Measurements from ENCODE around the gene EPN2.
"Not testable (repeated sequence)": the region's sequence is repeated elsewhere in the genome, so short reads cannot be mapped to it uniquely, and the experiment has no call there.

Gene EPN2

GRCh38 chr17:19237139-19237388 is at the start of gene EPN2:
Gene EPN2 (plus strand): TSS chr17:19237366. CDS start chr17:19283120, 45,754 bp downstream.
- DNase-seq, result peak; percentile 59

DNA sequence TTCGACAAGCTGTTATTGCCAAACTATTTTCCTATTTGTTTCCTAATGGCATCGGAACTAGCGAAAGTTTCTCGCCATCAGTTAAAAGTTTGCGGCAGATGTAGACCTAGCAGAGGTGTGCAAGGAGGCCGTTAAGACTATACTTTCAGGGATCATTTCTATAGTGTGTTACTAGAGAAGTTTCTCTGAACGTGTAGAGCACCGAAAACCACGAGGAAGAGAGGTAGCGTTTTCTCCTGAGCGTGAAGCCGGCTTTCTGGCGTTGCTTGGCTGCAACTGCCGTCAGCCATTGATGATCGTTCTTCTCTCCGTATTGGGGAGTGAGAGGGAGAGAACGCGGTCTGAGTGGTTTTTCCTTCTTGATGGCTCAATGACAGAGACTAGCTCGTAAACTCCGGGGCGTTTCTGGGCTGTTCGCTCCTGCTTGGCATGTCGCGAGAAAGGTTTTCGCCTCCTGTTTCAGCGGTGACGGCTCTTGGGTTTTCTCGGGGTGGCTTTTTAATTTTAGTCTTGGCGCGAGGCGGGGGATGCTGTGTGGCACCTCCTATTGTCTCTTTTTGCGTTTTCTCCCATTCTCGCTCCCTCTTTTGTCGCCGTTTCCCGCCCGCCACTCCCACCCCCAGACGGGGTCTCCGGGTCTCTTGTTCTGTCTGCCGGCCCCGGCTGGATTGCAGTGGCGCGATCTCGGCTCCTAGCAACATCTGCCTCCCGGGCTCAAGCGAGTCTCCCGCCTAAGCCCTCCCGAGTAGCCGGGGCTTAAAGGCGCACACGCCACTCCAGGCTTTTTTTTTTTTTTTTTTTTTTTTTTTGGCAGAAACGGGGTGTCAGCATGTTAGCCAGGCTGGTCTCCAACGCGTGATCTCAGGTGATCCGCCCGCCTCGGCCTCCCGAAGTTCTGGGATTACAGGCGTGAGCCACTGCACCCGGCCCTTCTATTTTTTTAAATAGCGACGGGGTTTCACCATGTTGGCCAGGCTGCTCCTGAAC is 49.0 kb upstream of the EPN2 start:
- not testable (repeated sequence) for DNase-seq

DNA sequence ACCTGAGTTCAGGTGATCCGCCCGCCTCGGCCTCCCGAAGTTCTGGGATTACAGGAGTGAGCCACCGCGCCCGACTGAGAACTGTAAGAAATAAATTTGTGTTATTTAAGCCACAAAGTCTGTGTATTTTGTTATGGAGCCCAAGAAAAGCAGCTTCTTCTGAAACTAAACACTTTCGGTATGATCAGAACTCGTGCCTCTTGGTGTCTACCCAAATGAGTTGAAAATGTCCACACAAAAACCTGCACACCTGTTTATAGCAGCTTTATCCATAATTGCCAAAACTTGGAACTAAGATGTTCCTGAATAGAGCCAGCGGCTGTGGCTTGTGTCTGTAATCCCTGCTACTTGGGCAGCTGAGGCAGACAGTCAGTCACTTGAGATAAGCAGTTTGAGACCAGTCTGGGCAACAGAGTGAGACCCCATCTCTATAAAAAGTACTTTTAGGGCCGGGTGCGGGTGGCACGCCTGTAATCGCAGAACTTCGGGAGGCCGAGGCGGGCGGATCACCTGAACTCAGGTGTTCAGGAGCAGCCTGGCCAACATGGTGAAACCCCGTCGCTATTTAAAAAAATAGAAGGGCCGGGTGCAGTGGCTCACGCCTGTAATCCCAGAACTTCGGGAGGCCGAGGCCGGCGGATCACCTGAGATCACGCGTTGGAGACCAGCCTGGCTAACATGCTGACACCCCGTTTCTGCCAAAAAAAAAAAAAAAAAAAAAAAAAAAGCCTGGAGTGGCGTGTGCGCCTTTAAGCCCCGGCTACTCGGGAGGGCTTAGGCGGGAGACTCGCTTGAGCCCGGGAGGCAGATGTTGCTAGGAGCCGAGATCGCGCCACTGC is 48.1 kb upstream of the EPN2 start:
- not testable (repeated sequence) for DNase-seq

DNA sequence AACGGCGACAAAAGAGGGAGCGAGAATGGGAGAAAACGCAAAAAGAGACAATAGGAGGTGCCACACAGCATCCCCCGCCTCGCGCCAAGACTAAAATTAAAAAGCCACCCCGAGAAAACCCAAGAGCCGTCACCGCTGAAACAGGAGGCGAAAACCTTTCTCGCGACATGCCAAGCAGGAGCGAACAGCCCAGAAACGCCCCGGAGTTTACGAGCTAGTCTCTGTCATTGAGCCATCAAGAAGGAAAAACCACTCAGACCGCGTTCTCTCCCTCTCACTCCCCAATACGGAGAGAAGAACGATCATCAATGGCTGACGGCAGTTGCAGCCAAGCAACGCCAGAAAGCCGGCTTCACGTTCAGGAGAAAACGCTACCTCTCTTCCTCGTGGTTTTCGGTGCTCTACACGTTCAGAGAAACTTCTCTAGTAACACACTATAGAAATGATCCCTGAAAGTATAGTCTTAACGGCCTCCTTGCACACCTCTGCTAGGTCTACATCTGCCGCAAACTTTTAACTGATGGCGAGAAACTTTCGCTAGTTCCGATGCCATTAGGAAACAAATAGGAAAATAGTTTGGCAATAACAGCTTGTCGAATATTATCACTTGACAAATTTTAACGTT is 47.3 kb upstream of the EPN2 start:
- not testable (repeated sequence) for DNase-seq

DNA sequence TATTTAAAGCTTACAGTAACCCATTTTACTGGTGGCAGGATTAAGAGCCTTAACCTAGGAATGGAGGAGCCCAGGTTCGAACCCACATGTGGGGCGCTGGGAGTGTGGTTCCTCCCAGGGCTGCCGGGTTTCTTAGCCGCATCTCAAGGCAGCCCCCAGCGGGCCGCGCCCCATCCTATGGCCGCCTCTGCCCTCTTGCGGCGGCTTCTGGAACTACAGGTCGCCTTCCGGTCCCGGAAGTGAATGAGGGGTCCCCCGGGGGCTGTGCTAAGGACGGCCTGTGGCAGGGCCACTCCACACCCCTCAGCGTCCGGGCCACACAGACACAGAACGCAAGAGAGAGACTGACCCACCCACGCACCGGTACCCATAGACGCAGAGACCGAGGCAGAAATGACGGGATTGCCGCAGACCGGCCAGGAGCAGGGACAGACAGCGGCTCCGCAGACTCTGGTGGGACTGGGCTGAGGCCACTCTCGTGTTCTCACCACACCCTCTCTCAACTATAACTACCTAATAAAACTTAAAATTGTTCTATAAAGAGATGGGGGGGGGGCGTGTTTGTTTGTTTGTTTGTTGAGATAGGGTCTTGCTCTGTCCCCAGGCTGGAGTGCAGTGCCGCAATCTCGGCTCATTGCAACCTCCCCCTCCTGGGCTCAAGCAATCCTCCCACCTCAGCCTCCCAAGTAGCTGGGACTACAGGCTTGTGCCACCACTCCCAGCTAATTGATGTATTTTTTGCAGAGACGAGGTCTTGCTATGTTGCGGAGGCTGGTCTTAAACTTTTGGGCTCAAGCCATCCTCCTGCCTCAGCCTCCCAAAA is 40.6 kb upstream of the EPN2 start:
- not testable (repeated sequence) for DNase-seq

- DNase-seq, result not testable (repeated sequence)
Observed at GRCh38 chr17:19202448-19202847, 34.7 kb upstream of the EPN2 start.

- DNase-seq, result not testable (repeated sequence)
Observed at GRCh38 chr17:19203429-19203828, 33.7 kb upstream of the EPN2 start.

DNA sequence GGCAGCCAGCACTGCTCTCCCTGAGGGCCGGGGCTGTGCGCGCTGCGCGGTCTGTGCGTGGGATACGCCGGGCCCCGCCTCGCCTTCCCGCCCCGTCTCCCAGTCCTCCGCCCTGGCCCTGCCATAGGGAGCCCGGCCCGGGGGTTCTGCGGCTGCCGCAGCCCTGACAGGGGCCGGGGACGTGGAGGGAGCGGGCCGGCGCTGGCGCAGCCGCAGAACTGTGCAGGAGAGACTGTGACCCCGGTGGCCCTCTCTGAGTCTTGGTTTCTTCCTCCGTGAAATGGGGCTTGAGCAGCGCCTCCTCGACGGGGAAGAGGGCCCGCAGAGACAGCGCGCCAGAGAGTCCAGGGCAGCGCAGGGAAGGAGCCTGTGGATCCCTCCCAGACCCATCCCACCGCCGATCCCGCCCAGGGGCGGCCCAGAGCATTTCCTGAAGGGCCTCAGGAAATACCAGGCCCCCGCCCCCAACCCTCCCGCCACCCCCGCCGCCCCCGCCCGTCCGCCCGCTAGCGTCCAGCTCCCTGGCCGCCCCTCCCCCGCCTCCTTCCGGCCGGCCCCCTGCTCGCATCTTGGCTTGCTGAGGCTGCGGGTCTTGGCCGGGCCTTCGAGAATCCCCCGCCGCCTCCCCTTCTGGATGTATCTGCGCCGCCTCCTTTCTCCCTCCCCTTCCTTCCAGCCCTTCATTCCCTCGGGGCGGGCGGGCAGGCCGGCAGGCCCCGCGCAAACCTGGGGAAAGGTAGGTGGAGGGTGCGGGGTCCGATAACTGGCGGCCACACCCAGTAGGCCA is 21.9 kb upstream of the EPN2 start:
- not testable (repeated sequence) for DNase-seq

- DNase-seq, result not testable (repeated sequence)
Observed at GRCh38 chr17:19216148-19216926, 20.8 kb upstream of the EPN2 start.

GRCh38 chr17:19218914-19219313 is 18.3 kb upstream of the EPN2 start:
- not testable (repeated sequence) for DNase-seq

DNA sequence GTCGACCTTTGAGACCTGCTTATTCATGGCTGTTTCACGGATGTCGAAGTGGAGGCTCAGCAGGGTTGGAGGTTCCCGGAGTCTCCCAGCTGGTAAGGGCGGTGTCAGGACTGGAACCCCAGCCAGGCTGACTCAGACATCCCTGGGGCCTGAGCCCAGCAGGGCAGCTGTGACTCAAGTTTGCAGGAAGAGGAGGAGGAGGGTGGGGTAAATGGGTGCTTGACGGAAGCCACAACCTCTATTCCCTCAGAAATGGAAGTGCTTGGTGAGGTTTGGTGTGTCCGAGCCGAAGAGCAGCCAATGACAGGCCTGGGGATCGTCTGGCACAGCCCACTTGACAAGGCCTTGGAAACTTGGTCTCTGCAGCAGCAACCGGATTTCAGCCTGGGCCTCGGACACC is 17.8 kb upstream of the EPN2 start:
- DNase-seq, result not testable (repeated sequence)

GRCh38 chr17:19220195-19220594 is 17.0 kb upstream of the EPN2 start:
- DNase-seq, result not testable (repeated sequence)

GRCh38 chr17:19226610-19227588 is 10.3 kb upstream of the EPN2 start:
- DNase-seq, result not testable (repeated sequence)

- not testable (repeated sequence) for DNase-seq
Observed at GRCh38 chr17:19234676-19235075, 2.5 kb upstream of the EPN2 start.

DNA sequence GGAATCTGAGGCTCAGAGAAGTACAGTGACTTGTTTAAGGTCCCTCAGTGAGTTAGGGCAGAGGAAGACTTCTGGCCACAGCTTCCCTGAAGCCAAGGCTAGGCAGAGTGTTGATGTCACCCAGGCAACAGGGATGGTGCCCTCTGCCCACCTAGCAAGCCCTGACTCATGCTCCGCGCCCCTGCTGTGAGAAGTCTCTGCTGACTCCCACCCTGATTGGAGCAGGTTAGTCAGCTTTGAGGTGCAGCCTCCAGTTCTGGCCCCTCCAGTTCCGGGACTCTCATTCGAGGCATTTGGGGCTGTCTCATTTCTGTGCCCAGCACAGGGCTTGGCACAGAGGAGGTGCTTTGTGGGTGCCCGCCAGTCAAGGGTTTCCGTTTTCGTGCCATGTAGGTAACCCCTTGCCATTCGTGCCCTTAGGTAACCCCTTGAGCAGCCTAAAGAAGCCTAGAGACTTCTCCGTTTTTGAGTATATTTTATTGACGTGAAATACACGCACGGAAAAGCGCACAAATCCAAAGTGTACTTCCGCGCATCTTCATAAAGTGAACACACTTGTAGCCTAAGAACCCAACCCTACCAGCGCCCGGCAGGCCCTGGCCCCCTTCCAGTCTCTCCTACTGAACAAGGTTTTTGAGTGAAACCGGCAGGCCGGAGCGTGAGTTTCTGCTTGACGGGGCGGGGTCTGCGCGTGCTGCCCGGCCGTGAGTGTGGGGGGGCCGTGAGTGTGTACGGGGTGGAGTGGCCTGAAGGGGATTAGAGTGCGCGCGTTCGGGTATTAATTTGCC is 621 bp upstream of the EPN2 start:
- not testable (repeated sequence) for DNase-seq

GRCh38 chr17:19237389-19238166 is 412 bp downstream of the EPN2 start:
- no peak for DNase-seq

- no peak for DNase-seq
Observed at GRCh38 chr17:19238167-19238505, 970 bp downstream of the EPN2 start.

GRCh38 chr17:19239544-19239943 is 2.4 kb downstream of the EPN2 start:
- no peak for DNase-seq

Measured in hematopoietic multipotent progenitor cell treated with erythropoietin and hydrocortisone succinate and interleukin-3 and kit ligand, for 4 days (in vitro differentiated cells).